ENCODE results near the gene PTPRK.

GRCh38 chr6:128241216-128241615 lies 279.2 kb downstream of the PTPRK start:
- no peak for TF ChIP-seq POLR2A (IDR thresholded peaks at IDR 0.05)
- no peak for TF ChIP-seq CTCF (IDR thresholded peaks at IDR 0.05)

Data from thyroid gland (tissue), 4 donors.